ENCODE measurements around the gene CAP2.

- TF ChIP-seq CTCF (IDR thresholded peaks at IDR 0.05) (no peak), POLR2A (IDR thresholded peaks at IDR 0.05) (no peak)
Observed at GRCh38 chr6:17506531-17506930, 113.1 kb downstream of the CAP2 start.
